Esophagus squamous epithelium (tissue), 5 donors: Measurements from ENCODE around the gene BBS2. TPM values are rescaled to one million over a fixed set of nuclear protein-coding genes. Genes with fewer than 3 reads are reported as not detected.

ENCODE experiments used
- DNase-seq: peaks from one replicate; lab custom pipeline; 2025; lab: John Stamatoyannopoulos, UW
- H3K27ac ChIP-seq, 4 donors: fragments of 200-600 bp; sonication (generic); one replicate each; pipeline ENCODE4 v1.5.1; 2016 to 2019; ENCODE audit warnings: mild to moderate bottlenecking in 1 of 4
- H3K27me3 ChIP-seq, 4 donors: fragments of 200-600 bp; sonication (generic); 1 replicate in 3 of 4; 2 replicates in 1 of 4; pipeline versions ENCODE4 v1.5.1 to v1.6.0; 2017 to 2021; ENCODE audit warnings: antibody characterized with exemption in 1 of 4
- H3K36me3 ChIP-seq, 3 donors: fragments of 200-600 bp; sonication (generic); one replicate each; pipeline ENCODE4 v1.5.1; 2016 to 2019
- H3K4me1 ChIP-seq, 3 donors: fragments of 200-600 bp; sonication (generic); one replicate each; pipeline ENCODE4 v1.5.1; 2017 to 2019
- H3K4me3 ChIP-seq, 4 donors: fragments of 200-600 bp; sonication (generic); 1 replicate in 3 of 4; 2 replicates in 1 of 4; pipeline ENCODE4 v1.5.1; 2016 to 2019; ENCODE audit warnings: mild to moderate bottlenecking in 2 of 4, moderate library complexity in 1 of 4
- H3K9me3 ChIP-seq, 3 donors: fragments of 200-600 bp; sonication (generic); one replicate each; pipeline ENCODE4 v1.5.1; 2016 to 2019
- CTCF ChIP-seq, 6 experiments: fragments of 450-650 bp in 4 of 6; fragments of 200-600 bp in 2 of 6; sonication (generic) in 2 of 6; IDR thresholded peaks; one replicate each; pipeline ENCODE4 v1.5.1; 2016 to 2019; ENCODE audit warnings: antibody characterized with exemption in 6 of 6, mild to moderate bottlenecking in 4 of 6, moderate library complexity in 4 of 6
- POLR2A ChIP-seq, 4 donors: fragments of 450-650 bp; IDR thresholded peaks; one replicate each; pipeline ENCODE4 v1.6.1; 2017; ENCODE audit warnings: antibody characterized with exemption in 4 of 4, mild to moderate bottlenecking in 4 of 4, moderate library complexity in 3 of 4
- WGBS, 2 donors: methylation state at CpG; one replicate each; pipeline ENCODE4 v1.1.5; 2018; 5-methylcytosine and 5-hydroxymethylcytosine counted together
- intact Hi-C: fragments of 100-400 bp; cut with DNase I; formaldehyde crosslinking; loops from one replicate; pipeline ENCODE4 v1.15.0; 2022
- total RNA-seq, 4 donors: library from RNA; depleted of rRNA; stranded (reverse); fragments of >200 nt; gene quantifications; one replicate each; pipeline ENCODE4 v1.1.0, GENCODE V29; 2016
- donor health status: DM: yes; HTN: yes; CAD: no.

The BBS2 gene
- total RNA-seq, 4 donors from 2014 or later = 15.2 to 60.8 (median 31.1) TPM

GRCh38 chr16:56559109-56559508 is 39.3 kb upstream of the BBS2 start:
- Histone ChIP-seq H3K4me1 (no peaks in the 10 kb centered on the region), H3K27ac (no peak overlapping the region), H3K36me3 (no peaks in the 10 kb centered on the region), H3K4me3 (no peak overlapping the region), H3K27me3 (peaks cover 0 to 26% (median 0%) of the 10 kb centered on the region in 4 donors), H3K9me3 (no peaks in the 10 kb centered on the region)
- intact Hi-C loops = no loop called here
- no peak for TF ChIP-seq POLR2A (IDR thresholded peaks at IDR 0.05)
- TF ChIP-seq CTCF (IDR thresholded peaks at IDR 0.05) = no peak
- DNase-seq = no peak
- WGBS, 2 donors = 88 to 96% methylated on average over 4 of the region's 4 CpGs

GRCh38 chr16:56558024-56558747 is 38.4 kb upstream of the BBS2 start:
- H3K27me3 ChIP-seq = peaks cover 0 to 27% (median 0%) of the 10 kb centered on the region in 4 donors
- DNase-seq = no peak
- H3K4me1 ChIP-seq = no peaks in the 10 kb centered on the region
- 26 to 40% methylated on average over 4 to 7 of the region's 8 CpGs for WGBS, 2 donors
- no peaks in the 10 kb centered on the region for H3K9me3 ChIP-seq
- no peak overlapping the region for H3K4me3 ChIP-seq
- no peak overlapping the region for H3K27ac ChIP-seq
- intact Hi-C loops = no loop called here
- no peaks in the 10 kb centered on the region for H3K36me3 ChIP-seq
- TF ChIP-seq CTCF (IDR thresholded peaks at IDR 0.05) = no peak
- TF ChIP-seq POLR2A (IDR thresholded peaks at IDR 0.05) = no peak

GRCh38 chr16:56554441-56554840 is 34.6 kb upstream of the BBS2 start:
- Histone ChIP-seq H3K4me3 (no peak overlapping the region), H3K9me3 (no peaks in the 10 kb centered on the region), H3K27me3 (peaks cover 0 to 27% (median 0%) of the 10 kb centered on the region in 4 donors), H3K36me3 (no peaks in the 10 kb centered on the region), H3K4me1 (peaks cover 9 to 31% (median 12%) of the 10 kb centered on the region in 3 donors), H3K27ac (no peak overlapping the region)
- intact Hi-C loops = no loop called here
- no peak for TF ChIP-seq POLR2A (IDR thresholded peaks at IDR 0.05)
- TF ChIP-seq CTCF (IDR thresholded peaks at IDR 0.05) = no peak
- 87 to 96% methylated on average over 9 to 10 of the region's 10 CpGs for WGBS, 2 donors
- no peak for DNase-seq

GRCh38 chr16:56551796-56552738 is 32.2 kb upstream of the BBS2 start:
- intact Hi-C loops = no loop called here
- Histone ChIP-seq H3K27me3 (peaks cover 0 to 20% (median 0%) of the 10 kb centered on the region in 4 donors), H3K9me3 (no peaks in the 10 kb centered on the region), H3K4me3 (no peak overlapping the region), H3K4me1 (peaks cover 9 to 54% (median 27%) of the 10 kb centered on the region in 3 donors), H3K27ac (peak overlapping the region; percentile 36 to 81 (median 60)), H3K36me3 (no peaks in the 10 kb centered on the region)
- DNase-seq = no peak
- TF ChIP-seq POLR2A (IDR thresholded peaks at IDR 0.05) (no peak), CTCF (IDR thresholded peaks at IDR 0.05) (no peak)
- WGBS, 2 donors = 25 to 38% methylated on average over 11 of the region's 11 CpGs
